GM21528 (cell line): Measurements from ENCODE around the gene CHN2.

Experiments used
- ATAC-seq: cut with Tn5 transposase; IDR thresholded peaks from one replicate; pipeline ENCODE4 v1.9.1; 2021; ENCODE audit warnings: mild to moderate bottlenecking, moderate library complexity; ENCODE audit not compliant: unreplicated experiment, low FRiP score

The CHN2 gene

DNA sequence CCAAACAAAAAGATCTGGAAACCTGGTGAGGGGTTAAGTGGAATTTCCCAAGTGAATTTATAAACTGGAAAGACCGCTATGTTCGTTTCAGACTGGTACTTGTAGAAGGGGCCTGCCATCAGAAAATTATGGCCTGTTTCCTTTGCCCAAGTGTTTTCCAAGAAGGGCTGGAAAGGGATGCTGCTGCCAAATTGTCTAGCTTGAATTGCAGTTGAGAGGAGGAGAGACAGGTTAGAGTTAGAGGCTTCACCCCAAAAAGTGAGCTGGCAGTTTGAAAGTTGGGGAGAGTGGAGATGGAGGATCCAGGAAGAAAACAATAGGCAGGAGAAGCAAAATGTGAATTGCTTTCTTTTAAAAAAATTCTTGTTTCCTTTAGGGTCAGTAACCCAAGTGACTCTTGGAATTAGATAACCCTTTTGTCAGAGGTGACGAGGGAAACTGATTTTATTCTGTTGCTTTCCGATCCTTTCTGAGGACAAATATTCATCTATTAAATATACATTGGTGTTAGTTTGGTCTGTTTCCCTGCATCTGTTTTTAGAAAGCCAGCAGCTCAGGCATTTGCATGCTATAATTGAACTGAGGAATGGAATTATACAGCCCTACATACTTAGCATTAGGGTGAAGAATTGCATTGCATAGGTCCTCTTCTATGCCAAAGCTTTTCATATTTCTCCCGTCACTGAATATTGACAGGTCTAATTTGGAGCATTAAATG lies 286.5 kb downstream of the CHN2 start:
- no peak for ATAC-seq

DNA sequence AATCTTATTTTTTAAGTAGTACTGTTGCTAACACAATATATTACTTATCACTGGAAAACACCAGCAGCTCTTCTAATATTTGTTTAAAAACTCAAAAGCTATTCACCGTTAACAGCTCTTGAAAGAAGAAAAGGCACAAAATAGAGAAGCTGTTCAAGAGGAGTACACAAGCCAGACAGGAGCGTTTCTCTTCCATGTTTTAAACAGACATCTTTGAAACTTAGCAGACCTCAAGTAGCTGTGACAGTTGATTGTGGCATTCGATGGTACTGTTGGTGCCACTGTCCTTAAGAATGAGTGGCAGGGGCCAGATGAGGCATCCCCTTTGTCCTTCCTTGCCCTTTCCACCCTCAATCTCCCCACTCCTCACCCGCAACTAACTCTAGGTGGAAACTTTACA lies 287.5 kb downstream of the CHN2 start:
- no peak for ATAC-seq

DNA sequence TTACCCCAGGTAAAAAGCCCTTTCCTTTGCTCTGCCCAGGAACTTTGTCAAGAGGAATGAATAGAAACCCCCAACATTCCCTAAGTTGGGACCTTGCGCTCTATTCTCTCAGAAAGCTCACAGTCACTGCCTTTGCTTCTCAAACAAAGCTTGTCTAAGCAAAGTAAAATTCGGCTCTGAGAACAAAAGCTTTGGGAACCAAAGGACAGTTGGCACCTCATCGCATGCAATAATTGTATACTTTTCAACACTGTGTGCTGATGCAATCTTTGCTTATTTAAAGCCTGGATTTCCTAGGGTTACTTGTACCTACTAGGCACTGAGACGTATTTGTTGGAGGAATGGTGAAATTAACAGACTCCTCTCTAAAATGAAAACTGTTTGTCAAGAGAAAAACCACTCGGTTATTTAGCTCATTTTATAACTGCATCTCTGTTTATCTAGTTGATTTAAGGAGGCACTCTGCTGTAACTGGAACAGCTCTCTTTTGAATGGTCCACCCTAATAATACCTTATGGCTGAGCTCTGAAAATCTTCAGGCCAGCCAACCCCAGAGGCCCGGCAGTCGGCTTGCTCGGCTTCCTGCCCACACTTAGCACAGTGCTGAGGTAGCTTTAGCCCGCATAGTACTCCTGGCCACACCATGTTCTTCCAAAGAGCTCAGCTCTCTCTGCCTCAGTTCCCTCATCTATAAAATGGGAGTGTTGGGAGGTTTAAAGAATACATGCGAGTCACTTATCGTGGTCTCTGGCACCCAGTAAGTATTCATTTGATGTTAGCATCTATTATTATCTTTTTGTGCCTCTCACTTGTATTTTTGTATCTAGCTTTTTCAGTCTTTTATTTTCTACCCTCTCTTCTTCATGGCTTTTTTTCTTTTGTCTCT lies 288.9 kb downstream of the CHN2 start:
- ATAC-seq: no peak

DNA sequence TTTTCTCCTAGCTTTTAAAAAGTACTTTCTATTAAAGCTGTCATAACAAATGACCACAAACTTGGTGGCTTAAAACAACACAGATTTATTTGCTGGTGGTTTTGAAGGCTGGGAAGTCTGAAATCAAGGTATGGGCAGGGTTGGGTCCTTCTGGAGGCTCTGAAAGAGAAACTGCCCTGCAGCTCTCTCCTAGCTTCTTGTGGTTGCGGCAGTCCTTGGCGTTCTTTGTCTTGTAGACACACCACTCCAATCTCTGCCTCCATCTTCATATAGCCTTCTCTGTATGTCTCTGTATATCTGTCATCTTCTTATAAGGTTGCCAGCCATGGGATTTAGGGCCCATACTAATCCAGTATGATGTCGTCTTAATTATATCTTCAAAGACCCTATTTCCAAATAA lies 289.7 kb downstream of the CHN2 start:
- ATAC-seq: no peak

DNA sequence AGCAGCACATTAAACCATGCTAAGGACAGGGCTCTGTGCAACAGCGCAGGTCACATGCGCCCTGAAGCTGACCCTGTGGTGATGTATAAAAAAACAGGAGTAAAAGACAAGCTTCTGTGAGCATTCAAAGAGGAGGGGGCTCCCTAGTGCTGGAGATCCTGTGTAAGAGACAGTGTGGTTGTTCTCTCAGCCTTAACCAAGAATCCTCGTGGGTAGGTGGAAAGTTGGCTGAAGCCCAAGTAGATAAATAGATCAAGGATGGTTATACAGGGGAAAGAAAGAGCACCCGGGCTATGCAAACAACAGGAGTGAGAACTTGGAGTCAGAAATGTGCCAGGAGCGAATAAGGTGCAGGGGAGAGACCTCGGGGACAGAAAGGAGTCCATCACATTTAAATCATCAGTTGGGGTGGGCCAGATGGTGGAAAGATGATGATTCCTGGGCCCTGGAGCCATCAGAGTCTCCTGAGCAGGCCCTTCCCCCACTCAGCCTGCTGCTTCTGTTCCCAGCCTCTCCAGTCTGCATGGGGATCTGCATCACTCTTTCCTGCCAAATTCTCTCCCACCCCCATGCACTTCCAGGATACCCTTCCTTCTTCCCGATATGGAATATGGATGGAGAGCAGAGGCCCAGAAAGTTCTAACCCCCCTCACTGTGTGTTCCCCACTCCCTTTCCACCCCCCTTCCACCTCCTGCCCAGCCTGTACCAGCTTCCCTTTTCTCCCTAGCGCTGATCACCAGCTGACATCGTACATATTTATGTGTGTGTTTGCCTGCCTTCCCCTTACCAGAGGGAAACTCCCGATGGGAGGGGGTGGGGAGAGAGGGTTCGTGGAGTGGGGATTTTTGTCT lies 291.0 kb downstream of the CHN2 start:
- ATAC-seq: no peak

DNA sequence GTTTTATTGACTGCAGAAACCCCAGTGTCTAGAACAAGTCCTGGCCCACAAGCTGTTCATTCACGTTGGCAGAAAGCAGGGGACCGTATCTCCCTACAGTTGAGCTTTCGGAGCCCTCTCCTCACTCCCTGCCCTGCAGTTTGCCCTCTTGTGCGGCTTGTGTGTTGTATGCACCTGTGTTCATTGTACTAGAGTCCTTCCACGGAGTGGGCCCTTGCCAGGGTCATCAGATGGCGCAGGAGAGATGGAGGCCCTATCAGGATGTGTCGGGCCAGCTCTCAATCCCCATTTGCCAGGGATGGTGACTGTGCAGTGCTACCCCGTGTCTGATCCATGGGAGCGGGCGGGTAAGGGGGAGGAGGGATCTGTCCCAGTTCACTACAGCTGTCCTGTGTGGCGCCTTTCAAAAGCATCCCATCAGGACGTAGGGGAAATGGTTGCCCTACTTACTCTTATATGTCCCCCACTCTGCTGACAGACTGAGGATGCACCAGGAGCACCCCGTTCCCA lies 291.7 kb downstream of the CHN2 start:
- no peak for ATAC-seq

DNA sequence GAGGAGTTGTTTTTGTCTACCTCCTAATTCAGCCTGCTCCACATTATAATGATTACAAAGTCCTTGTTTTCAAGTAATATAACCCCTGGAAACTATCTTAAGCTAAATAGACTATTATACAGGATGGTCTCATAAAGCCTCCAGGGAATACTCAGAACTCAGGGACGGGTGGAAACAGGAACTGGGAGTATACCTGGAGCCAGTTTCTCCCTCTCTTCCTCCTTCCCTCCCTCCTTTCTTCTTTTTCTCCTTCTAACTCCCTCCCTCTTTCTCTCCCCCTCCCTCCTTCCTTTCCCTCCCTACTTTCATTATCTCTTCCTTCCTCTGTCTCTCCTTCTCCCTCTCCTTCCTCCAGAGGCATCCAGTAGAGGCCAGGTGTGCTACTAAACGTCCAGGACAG lies 292.8 kb downstream of the CHN2 start:
- no peak for ATAC-seq

DNA sequence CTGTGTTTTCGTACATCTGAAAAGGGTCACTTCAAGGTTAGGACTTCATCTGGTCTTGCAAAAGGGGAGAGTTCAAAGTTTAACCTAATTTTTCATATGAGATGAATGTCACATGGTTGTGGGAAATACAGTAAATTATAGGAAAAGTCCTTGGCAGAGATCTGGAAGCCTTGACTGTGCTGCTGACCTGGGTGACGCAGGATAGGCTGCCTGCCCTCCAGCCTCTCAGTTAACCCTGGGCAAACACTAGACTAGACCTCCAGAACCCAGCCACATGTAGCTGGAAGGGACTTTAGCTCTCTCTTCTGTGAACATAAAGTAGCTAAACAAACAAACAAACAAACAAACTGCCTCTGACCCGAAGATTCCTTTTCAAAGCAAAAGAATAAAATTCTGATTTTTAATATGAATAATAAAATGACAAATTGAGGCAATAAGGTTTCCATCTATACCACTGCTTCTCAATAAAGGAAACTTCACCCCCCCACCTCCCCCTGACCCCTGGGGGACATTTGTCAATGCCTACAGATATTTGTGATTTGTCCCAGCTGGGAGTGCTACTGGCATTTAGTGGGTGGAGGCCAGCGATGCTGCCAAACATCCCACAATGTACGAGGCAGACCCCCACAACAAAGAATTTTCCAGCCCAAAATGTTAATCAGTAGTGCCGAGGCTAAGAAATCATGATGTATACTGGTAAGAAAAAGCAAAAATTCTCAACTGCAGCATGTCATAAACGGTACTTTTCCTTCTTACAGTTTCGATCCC lies 293.8 kb downstream of the CHN2 start:
- ATAC-seq: no peak

DNA sequence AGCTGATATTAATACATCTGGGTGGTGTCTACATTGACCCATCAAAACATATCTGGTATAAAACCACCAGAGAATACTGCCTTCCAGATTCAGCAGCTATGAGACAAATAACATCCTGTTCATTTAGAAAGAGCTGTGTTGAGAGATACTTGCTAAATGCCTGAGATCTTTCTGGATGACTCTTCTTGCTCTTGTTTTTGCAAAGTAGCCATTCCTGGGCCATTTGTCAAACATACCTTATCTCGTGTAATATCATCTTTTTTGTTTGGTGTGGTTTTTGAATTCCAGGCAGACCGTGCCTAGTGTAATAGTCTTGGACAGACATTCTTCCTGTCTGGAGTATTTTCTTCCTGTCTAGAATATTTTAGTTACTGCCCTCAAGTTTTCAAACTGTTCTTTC lies 294.4 kb downstream of the CHN2 start:
- ATAC-seq: no peak

DNA sequence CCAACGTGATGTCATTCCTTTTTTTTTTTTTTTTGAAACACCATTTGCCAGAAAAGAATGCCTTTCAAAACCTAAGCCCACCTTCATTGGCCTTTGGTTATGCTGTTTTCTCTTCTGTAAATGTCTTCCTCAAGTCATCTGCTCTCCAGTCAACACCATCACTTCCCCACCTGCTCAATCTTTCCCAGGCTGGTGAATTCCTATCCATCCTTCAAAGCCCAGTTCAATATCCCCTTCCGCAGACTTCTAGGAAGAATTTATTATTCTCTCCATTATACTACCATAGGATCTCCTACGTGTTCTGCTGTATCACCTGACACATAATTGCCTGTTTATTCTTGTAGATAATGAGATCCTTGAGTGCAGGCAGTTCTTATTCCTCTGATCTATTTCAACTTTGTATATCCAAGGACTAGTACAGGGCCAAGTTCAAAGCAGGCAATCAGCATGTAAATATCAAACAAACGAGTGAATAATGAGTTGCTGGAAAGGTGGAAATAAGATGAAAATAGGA lies 295.6 kb downstream of the CHN2 start:
- no peak for ATAC-seq

DNA sequence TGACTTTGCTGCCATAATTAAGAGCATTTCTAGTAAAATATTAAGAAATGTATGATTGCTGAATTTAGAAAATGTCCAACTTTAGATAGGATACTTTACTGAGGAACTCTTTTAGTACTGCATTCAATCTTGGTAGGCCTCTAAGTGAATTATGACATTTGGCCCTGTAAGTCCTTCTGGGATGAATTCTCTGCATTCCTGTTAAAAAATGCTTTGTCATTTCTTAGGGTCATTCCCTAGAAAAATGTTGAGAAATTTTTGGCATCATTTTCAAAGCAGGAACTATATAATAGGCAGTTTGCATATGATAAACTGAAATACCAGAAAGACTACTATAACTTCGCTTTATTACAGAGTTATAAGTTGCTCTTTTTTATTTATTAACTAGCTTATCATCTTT lies 299.8 kb downstream of the CHN2 start:
- ATAC-seq: no peak

DNA sequence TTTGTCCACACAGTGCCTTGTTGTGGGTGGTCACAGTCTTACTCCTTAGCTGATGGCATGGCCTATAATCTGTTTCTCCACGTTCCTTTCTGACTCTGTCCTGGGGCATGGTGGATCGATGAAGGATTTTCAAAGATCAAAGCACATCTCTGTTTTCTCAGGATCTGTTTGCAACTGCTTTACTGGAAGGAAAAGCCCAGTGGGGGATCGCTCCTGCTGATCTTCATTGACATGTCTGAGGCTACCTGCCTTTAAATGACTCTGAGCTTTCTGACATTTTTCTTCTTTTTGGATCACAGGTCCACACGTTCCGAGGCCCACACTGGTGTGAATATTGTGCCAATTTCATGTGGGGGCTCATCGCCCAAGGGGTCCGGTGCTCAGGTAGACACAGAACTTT lies 301.1 kb downstream of the CHN2 start:
- ATAC-seq: no peak

DNA sequence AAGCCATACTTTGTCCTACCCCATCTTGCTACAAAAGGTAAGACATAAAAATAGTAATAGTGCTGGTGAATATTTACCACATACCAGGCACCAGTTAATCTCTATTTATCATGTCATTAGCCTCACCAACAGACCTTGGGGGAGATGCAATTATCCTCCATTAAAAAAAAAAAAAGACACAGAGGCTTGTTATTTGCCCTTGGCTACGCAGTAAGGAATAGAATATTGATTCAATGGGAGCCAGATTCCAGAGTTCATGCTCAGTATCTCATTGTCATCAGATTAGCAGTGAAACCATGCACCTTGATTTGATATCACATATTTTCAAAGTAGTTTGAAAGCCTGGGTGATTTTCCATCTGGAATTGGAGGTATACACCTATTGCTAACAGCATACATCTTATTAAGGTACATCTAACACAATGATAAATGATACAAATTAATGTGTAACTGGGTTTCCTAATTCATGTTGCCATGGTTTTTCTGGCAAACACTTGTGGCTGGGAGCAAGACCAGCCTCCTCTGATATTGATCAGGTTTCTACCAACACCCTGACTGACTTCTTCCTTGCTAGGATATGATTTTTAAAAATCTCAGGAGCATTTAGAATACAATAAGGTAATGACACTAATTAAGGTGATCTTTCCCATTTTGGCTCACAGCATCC lies 301.9 kb downstream of the CHN2 start:
- no peak for ATAC-seq

DNA sequence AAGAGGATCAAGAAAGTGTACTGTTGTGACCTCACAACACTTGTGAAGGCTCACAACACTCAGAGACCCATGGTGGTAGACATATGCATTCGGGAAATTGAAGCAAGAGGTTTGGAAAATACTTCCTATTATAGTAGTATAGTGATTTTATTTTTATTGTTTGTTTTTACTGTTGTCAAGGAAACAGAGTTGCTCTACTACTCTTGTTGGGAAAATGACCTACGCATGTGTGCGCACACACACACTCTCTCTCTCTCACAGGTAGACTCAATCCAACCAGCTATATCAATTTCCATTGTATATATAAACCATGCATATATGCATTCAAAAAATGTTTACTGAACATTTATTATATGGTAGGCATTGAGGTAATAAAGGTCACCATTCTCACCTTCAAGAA lies 305.4 kb downstream of the CHN2 start:
- ATAC-seq: no peak

DNA sequence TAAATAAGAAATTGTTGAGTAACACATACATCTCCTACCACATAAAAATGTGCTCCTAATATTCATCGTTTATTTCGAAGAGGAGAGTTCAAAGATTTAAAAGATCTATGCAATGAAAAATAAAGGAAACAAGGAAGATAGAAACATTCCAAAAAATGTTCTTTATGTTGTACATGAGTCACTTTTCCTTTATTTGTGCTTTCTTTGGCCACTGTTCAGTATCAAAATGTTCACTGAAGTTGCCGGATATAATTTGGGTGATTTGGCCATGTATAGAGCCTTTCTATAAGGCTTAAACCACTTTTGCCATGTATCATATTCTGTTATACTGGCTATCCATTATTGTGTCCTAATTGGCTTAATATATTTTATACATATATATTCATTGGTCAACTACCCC lies 306.1 kb downstream of the CHN2 start:
- ATAC-seq: no peak

DNA sequence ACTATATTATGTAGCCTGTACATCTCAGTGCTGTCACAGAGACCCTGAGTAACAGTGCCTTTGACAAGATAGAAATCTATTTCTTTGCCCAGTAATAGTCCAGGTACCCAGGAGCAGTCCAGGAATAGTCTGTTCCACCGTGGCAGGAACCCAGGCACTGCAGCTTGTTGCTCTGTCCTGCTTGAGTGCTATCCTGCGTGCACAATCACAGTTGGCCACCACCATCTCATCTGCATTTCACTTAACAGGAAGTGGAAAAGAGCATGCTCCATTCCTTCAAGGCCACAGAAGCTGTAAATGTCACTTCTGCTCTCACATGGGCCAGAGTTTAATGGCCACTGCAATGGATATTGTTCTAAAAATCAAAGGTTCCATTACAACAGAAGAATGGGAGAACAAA lies 307.6 kb downstream of the CHN2 start:
- ATAC-seq: no peak

DNA sequence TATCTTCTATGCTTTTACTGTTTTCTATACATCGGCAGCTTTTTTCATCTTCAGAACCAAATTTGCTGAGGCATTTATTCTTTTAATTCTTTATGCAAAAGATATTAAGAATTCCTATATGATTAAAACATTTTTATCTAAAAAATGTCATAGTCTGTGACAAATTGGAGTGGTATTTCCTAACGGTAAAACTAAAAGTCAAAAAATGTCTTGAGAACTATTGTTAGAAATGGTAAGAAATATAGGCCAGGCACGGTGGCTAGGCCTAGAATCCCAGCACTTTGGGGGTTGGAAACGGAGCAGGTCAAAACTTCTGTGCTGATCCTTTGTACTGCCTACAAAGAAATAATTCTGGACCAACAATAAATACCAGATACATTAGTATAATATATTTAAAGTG lies 311.4 kb downstream of the CHN2 start:
- no peak for ATAC-seq

DNA sequence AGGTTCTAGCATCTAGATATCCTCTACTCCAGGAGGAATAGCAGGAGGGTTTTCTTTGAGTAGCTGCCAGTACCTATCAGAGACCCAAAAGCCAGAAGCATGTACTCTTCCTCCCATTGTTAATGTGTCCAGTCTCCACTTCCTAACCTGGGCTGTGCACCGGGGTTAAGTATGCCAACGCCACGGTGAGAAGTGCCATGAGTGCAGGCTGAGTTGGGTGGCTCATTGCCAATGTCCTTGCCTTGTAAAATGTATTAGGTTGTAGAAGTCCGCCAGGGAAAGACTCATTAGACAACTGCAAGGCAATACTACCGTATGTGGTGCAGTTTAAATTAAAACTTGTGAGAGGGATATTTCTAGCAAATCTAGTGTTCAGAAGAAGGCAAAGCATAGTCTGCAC lies 314.0 kb downstream of the CHN2 start:
- ATAC-seq: no peak

DNA sequence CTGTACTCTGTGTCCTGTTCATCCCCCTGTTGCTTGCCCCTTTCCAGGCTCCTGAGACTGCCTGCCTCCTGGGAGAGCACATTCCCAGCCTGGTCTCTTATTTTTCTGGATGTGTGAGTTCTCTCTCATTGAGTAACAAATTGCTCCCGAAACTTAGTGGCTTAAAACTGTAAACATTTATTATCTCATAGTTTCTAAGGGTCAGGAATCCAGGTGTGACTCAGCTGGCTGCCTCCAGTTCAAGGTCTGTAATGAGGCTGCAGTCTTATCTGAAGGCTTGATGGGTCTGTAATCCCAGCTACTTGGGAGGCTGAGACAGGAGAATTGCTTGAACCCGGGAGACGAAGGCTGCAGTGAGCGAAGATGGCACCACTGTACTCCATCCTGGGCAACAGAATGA lies 315.5 kb downstream of the CHN2 start:
- ATAC-seq: no peak
